Measurements from ENCODE around the gene INSL3.

DNA sequence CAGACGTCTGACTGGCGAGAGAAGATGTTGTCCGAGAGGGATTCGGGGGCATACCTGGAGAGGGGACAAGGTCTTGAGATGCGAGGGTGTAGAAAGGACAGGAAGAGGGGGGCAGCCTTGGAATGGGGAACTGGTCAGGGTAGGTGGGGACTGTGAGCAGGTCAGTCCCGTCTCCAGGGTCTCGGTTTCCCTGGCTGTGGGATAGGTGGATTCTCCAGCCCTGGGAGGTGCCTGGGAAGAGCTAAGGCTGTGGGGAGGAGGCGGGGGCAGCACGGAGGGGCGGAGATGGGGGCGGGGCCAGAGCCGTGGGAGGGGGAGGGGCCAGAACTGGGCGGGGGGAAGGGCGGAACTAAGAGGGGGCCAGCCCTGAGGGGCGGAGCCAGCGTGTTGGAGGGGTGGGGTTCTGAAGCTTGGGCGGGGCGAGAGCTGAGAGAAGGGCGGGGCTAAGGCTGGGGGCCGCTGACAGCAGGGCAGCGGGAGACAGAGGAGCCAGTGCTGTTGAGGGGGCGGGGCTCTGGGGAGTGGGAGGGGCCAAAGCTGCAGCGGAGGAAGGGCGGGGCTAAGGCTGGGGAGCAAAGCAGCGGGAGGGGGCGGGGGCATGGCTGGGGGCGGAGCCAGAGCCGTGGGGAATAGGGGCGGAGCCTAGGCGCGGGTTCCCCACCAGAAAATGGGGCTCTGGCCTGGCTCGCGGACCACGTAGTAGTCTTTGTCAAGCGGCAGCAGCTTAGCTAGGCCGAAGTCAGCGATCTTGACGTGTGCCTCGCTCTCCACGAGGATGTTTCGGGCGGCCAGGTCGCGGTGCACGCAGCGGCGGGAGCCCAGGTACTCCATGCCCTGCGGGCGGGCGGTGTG lies 9.5 kb upstream of the INSL3 start:
- TF ChIP-seq, protein P1, sequence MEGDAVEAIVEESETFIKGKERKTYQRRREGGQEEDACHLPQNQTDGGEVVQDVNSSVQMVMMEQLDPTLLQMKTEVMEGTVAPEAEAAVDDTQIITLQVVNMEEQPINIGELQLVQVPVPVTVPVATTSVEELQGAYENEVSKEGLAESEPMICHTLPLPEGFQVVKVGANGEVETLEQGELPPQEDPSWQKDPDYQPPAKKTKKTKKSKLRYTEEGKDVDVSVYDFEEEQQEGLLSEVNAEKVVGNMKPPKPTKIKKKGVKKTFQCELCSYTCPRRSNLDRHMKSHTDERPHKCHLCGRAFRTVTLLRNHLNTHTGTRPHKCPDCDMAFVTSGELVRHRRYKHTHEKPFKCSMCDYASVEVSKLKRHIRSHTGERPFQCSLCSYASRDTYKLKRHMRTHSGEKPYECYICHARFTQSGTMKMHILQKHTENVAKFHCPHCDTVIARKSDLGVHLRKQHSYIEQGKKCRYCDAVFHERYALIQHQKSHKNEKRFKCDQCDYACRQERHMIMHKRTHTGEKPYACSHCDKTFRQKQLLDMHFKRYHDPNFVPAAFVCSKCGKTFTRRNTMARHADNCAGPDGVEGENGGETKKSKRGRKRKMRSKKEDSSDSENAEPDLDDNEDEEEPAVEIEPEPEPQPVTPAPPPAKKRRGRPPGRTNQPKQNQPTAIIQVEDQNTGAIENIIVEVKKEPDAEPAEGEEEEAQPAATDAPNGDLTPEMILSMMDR (IDR thresholded peaks at IDR 0.05): no peak
- no peak for TF ChIP-seq POLR2AphosphoS5 (IDR thresholded peaks at IDR 0.05; ENCODE audit: insufficient read depth in 1 of 2, low read depth in 1 of 2)
